ENCODE measurements around the gene PCBP3. TPM values are rescaled to one million over a fixed set of nuclear protein-coding genes. Genes with fewer than 3 reads are reported as not detected.
"Not testable (repeated sequence)": the region's sequence is repeated elsewhere in the genome, so short reads cannot be mapped to it uniquely, and the experiment has no call there.

The PCBP3 gene
- total RNA-seq, 1 donor from 2014 or later, result 32.4 TPM

DNA sequence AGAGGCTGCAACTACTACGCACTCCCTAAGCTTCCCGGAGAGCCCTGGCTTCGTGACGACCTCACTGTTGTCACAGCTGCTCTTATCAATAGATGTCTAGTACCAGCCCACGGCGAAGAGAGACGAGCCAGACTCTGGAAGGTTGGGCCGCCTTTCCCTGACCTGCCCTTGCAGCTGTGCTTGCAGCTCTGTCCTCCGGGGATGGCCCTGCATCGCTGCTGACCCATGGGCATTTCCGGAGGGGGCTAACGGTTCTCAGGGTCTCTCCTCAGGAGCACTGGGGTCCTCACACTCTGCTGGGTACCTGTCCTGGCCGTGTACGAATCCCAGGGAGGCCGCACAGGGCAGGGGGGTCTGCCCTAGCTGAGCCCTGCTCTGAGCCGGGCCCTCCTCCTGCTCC lies 244.3 kb downstream of the PCBP3 start:
- DNase-seq (ENCODE audit: low spot score), result no peak

DNA sequence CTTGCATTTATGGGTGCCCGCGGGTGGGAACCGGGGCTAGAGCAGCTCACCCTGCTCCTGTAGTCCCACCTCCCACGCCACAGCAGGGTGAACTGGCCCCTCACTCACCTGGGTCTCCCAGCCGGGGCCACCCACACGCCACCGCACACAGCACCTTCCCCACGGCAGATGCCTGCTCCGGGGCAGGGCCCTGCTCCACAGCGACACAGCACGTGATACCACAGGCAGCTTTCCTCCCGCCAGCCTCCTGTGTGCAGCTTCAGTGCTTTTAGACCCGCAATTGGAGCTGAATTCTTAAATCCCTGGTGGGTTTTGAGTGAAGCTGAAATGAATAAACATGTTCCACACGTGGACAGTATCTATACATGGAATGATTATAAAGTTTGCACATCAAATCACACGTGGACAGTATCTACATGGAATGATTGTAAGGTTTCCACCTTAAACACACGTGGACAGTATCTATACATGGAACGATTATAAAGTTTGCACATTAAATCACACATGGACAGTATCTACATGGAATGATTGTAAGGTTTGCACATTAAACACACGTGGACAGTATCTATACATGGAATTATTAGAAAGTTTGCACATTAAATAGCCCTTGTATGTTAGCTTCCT lies 245.0 kb downstream of the PCBP3 start:
- no peak for DNase-seq (ENCODE audit: low spot score)

DNA sequence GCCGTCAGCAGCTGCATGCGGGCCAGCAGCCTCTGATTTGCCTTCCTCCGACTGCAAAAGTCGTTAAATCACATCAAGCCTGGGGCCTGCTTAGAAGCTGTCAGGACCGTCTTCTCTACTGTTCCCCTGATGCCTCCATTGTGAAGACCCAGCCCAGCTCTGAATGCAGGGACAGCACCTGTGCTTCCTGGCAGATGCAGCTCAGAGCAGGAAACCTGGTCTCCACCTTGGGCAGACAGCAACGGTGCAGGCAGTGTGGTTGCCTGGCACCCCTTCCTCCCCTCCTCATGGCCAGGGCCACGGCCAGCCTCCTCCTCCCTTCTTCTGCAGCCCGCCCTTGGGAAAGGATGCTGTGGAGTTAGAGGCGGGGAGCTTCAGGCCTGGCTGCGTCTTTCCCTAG lies 245.7 kb downstream of the PCBP3 start:
- DNase-seq (ENCODE audit: low spot score), result no peak

DNA sequence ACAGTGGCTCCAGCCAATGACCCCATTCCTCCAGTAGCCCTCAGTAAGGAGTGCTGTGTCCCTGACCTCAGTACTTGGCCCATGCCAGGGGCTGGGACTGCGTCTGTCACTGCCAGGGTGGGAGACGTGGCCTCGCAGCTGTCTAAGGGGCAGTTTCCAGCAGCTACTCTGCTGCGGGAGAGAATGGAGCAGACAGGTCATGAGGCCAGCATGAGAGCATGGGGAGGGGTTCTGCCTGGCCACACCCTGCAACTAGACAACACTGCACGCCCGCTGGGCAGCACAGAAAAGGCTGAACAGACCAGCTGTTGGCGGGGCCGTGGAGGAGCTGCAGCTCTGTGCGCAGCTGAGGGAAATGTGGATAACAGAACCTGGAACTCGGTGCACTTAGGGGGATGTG lies 246.4 kb downstream of the PCBP3 start:
- DNase-seq (ENCODE audit: low spot score), result no peak

DNA sequence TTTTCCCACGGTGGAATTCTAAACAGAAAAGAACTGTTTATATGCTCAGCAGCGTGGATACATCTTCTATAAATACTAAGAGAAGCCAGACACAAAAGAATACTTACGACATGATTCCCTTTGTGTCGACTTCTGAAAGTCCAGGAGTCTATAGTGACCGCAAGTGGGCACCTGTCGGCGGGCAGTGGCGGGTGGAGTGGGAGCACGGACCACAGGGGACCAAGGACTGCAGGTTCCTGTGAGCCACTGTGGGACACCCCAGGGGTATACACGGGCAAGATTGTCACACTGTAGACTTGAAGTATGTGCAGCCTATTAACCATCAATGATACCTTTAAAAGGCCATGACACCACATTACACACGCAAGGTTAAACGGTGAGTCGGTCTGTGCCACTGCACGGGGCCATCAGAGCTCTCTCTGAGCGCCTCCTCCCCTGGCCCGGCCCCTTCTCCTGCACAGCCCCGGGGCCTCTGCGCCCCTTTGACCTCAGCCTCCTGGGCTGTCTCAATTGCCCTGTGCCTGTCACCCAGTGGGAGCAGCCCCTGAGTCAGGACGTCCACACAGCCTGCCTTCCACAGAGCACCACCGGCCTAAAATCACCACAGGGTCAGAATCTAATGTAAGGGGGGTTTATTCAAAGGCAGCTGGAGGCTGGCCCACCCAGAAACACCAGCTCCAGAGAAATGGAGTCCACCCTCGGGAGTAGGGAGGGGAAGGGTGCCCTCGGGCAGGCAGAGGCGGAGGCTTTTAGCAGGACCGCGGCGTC lies 248.0 kb downstream of the PCBP3 start:
- DNase-seq (ENCODE audit: low spot score), result no peak

DNA sequence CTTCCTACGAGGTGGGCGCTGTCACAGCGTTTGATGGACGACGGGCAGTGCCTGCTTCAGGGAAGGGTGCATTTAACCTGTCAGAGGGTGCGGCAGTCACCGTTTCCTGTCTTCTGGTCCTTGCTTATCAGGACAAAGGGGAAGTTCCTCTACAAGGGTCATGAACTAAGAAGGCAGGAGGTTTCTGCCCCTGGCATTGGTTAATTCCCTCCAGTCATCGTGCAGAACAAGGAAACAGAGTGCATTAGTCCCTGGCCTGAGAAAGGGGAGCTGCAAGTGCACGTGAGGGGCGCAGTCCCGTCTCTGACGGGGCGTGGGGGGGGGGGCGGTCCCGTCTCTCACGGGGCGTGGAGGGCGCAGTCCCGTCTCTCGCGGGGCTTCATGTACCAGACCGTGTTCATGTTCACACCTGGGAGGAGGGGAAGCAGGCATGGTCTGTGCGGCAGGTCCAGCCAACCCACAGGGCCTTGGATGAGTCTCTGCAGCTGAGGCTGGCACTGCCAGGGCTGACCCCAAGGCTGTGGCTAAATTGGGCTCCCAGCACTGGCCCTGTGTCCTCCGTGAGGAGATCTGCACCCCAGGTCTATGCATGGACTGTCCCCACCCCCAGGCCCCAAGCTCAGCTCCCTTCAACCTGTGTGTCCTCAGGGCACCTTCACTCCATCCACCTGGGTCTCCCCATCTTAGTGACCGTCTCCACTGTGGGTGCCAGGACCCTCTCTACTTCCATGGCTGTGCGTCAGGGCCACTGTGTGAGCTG lies 248.8 kb downstream of the PCBP3 start:
- no peak for DNase-seq (ENCODE audit: low spot score)

DNA sequence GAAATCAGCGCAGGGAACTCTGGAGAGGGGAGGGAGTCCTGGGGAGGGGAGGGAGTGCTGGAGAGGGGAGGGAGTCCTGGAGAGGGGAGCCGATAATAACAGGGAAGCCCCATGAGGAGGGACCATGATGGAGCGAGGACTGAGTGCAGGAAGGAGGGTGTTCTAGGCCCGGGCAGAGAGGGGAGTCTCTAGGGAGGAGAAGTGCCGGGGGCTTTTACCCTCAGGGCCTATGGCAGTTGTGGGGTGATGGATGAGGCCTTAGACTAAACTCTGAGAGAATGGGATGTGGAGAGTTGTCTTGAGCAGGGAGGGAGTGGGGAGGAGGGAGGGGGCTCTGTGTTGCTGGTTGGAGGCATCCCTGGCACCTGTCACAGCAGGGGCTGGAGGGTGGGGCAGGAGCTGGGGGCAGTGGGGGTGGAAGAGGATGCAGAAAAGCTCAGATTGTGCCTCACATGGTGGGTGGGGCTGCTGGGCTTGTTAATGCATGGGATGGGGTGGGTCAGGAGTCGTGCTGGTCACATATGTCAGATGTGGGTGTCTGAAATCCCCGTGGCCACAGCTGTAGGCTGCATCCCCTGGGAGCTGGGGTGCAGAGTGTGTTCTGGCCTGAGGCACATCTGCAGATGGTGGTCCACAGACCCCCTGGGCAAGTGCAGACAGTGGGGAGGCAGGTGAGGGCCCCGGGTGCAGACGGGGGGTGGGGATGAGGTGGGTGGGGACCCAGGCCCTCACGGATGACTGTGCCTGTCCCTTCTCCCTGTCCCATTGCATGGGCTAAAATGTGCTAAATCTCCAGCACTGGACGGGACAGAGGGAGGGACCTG lies 249.6 kb downstream of the PCBP3 start:
- DNase-seq (ENCODE audit: low spot score), result no peak

DNA sequence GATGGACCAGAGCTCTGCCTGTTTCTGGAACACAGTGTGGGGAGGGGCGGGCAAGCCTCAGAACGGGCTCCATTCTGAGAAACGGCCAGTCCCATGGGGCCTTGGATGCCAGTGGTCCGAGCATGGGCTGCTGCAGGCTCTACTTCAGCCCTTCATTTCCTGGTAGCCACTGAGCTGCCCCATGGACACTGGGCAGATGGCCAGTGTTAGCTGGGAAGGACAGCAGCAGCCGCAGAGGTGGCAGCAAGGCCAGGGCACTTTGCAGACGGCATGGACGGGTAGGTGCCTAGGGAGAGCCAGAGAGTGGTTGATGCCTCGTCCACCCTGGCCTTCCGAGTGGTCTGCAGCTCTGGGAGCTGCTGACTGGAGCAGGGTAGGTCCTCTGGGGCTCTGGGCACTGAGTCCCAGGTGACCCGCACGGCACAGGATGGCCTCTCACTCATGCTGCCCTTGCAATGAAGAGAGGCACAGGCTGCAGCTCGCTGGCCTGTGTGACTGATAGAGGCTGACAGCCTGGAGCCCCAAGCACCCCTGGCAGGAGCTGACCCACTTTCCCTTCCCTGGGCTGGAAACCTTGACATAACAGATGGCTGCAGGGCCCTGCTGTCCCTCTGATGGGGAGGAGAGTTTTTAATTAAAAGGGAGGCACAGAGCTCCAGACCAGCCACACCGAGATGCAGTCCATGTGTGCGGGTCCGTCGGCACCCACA lies 250.4 kb downstream of the PCBP3 start:
- DNase-seq (ENCODE audit: low spot score), result no peak

DNA sequence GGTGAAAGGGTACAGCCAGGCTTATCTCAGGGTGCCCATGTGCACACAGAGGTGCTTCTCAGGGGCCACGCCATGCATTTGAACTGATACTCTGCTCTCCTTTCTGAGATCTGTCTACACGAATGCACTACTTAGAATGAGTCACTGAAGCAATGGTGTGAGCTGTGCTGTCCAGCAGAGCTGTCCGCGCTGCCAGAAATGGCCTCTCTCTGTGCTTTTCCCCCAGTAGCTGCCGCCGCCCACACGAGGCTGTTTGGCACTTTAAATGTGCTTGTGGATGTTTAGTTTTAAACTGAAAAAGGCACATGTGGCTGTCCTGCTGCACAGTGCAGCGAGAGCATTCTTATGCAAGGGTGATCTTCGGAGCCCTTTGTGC lies 250.9 kb downstream of the PCBP3 start:
- no peak for DNase-seq (ENCODE audit: low spot score)

DNA sequence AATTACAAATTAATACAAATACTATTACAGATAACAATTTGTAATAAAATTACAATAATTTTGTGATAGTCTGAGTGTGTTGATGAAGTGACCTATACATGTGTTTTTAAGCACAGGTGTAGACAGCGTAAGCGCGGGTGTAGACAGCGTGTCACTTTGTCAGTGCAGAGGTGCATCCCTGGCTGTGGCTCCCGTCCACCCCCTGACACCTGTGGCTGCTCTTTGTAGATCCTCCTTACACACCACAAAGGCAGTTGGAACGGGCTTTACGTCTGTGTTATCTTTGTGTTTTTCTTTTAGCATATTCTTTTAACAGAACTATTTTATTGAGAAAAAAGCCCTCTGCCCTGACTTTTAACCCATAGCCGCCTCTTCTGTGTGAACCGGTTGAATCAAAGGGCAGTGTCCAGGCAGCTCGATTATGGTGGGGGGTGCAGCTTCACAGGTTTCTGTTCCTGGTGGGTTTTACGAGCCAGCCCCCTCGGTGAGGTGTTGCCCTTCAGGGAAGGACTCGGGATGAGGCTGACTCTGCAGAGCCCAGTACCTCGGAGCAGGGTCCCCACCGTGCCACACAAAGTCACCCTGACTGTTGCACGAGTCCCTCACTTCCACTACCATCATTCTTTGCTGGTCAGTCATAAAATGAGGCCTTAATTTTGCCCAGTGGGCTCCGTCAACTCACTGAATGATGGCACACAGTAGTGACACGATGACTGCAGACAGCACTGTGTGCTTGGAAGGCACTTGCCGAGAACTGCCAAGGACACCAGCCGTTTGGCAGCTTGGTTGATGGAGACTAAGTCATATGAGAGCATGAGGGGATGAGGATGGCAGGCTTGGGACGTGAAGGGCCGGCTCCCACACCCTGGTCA lies 251.6 kb downstream of the PCBP3 start:
- no peak for DNase-seq (ENCODE audit: low spot score)

DNA sequence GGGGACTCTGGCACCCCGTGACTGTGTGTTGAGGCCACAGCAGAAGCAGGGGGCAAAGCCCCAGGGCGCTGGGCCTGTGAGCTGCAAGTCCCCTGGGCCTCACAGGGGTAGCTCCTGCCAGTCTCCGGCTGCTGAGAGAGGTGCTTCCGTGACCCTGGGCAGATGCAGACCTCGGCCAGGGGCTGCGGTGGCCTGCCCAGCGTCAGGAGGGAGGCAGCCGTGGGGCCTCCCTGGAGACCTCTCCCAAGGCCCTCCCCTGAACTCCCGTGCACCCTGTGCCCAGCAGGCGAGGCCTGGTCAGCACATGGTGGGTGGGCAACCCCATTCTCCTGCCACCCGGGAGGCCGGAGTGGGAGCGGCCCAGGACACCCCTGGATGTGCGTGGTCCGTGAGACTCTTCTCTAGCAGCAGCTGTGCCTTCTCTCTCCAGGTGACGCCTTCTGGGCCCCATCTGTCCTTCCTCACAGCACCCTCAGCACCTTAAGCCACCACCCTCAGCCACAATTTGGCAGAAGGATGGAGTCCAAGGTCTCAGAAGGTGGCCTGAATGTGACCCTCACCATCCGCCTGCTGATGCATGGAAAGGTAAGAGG lies 252.3 kb downstream of the PCBP3 start:
- no peak for DNase-seq (ENCODE audit: low spot score)

DNA sequence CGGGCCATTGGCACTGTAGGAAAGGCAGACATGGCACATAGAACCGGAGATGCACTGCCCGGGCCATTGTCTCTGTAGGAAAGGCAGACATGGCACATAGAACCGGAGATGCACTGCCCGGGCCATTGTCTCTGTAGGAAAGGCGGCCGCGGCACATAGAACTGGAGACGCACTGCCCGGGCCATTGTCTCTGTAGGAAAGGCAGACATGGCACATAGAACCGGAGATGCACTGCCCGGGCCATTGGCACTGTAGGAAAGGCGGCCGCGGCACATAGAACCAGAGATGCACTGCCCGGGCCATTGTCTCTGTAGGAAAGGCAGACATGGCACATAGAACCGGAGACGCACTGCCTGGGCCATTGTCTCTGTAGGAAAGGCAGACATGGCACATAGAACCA lies 252.9 kb downstream of the PCBP3 start:
- not testable (repeated sequence) for DNase-seq (ENCODE audit: low spot score)

DNA sequence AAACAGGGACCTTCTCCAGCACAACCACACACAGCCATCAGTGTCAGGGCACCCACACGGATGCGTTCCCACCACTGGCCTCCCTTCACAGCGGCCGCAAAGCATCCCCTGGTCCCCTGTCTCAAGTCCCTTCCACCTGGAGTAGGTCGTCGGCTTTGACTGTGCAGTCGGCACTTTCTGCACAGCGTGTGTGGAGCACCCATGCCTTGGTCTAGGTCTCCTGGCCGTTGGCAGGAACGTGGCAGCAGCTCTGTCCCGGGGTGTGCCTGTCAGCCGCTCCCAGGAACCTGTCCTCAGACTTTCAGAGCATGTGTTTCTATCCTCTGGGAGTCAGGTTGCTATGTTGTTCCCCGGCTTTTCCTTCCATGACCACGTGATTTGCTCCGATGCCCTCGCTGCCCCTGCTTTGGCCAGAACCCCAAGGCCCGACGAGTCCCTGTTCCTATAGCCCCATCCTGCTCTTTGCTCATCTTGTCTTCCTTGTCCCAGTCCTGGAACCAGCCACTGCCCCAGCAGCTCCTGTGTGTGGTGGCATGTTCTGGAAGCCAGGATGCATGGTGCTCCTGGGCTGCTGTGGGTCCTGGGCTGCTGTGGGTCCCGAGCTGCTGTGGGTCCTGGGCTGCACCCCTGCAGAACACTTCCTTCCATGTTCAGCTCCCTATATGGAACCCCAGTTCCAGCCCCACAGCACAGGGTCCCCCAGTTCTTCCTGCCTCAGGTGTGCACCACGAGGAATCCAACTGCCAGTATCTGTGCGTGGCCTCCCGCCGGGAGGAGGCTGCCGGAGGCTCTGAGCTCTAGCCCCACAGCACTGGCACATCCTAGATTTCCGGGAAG lies 253.9 kb downstream of the PCBP3 start:
- DNase-seq (ENCODE audit: low spot score), result no peak

DNA sequence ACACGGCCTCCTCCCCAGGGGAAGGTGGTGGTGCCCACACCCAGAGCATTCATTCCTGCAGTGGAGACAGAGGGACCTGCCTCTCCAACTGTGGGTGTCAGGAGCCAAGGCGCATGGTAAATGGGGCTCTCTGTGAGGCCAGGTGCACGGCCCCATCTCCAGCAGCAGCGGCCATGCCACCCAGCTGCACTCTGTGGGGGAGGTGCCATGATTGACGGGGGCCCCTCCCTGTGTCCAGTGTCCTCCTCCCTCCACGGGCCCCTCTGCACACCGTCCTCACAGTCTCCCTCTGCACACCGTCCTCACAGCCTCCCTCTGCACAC lies 254.5 kb downstream of the PCBP3 start:
- DNase-seq (ENCODE audit: low spot score), result no peak

DNA sequence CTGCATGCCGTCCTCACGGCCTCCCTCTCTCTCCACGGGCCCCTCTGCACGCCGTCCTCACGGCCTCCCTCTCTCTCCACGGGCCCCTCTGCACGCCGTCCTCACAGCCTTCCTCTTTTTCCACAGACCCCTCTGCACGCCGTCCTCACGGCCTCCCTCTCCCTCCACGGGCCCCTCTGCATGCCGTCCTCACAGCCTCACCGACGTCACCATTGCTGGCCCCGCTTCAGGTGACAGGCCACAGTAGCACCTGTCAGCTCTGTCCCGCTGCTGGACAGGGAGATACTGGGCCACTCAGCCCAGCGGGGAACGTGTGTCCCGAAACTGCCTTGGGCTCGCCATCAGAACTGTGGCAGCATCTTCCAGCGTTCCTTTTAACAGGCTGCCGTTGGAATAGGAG lies 255.3 kb downstream of the PCBP3 start:
- DNase-seq (ENCODE audit: low spot score), result no peak

DNA sequence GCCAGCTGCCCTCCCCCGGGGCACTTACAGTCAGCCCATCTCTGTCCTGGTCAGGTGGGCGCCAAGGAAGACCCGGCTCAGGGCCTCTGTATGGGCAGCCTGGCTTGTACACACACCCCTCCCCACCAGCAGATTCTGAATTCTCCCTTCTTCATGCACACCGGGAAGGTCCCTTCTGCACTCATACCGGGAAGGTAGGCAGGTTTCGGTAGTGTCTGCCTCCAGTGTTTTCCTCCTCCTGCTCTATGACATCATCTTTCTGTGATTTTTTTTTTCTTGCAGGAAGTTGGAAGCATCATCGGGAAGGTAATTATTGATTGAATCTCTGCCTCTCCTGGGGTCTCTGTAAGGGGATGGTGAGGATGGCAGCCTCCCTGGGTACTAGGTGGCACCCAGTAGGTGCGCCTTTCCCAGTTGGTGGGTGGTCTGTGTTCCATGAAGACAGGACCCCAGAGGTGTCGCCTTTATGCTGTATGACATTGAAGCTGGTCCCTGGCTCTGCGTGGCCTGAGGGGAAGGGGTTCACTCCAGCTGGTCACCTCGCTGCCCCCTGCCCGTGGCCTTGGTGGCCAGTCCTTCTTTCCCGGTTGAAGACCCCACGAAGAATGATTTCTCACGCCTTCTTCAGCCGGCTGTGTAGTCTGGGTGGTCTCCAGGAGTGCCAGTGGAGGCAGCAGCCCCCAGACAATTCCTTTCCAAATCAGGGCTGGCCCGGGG lies 255.9 kb downstream of the PCBP3 start:
- DNase-seq (ENCODE audit: low spot score), result no peak

DNA sequence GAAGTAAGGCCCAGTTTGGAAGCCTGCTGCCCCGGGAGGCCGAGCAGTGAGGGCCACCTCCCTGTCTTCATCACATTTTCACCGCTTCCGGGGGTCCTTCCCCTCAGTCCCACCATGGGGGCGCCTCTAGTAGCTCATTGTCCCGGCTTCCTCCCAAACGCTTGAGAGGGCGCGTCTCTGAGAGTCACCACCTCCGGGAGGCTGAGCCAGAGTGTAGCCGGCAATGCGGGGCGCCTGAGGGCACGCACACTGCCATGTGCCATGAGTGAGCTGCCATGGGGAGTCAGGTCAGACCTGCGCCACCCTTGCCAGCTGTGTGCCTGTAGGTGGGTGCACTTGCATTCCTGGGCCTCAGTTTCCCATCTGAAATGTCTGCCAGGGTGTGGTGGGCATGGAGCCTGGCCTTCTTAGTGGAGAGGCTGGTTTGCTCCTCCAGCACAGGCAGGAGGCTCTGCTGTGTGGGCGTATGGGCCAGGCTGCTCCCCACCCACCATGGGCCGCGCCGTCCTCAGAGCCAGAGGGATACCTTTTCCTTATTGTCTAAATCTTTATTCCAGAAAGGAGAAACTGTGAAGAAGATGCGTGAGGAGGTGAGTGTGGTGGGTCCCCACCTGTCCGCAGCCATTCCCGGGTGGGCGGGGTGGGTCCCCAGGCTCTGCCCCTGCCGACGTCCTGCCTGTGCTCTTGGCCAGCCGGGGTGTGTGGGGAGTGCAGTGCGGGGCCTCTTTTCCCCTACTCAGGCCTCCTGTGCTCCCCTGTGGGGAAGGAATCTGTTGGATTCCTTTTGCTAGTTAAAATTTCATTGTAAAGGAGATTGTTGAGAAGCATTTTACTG lies 256.7 kb downstream of the PCBP3 start:
- no peak for DNase-seq (ENCODE audit: low spot score)

Measured in mesenteric fat pad (tissue), 1 donor.